GM18873 (cell line): Measurements from ENCODE around the gene HAUS3.

ENCODE experiments used
- ATAC-seq: cut with Tn5 transposase; IDR thresholded peaks from one replicate; pipeline ENCODE4 v1.9.1; 2021; ENCODE audit warnings: mild to moderate bottlenecking, moderate library complexity, moderate number of reproducible peaks; ENCODE audit not compliant: unreplicated experiment, low FRiP score

HAUS3 gene

DNA sequence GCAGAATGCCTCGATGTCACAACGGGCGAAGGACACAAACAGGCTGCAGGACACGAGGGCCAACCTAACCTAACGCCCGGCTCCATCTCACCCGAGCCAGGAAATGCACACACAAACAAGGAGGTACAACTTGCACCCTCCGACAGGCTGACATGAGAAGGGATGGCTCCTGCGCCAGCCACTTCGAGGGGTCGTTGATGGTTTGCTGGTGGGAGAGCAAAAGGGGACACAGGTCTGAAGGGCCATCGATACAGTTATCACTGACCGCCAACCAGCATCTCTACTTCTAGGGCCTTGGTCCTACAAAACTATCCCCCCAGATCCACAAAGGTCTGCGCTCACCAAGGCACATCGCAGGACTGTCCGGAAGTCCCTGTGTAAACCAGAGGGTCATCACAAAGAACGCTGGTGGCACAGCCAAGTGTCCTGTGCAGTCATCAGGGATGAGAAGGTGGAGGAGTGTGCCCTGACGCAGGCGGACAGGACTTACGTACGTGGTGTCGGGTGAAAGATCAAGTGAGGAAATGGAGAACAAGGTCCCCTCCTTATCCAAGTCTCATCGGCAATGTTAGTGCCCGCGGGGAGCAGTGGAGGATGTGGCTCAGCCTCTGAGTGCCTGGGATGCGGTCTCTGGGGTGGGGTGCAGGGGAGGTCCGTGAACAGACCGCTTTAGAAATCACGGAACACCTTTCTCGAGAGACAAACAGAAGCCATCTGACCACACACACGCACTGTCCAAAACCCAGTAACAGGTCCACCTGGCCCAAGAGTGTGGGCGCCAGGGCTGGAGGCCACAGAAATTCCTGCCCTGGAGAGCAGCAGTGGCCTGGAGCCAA, 13.0 kb upstream of the HAUS3 start:
- no peak for ATAC-seq

GRCh38 chr4:2253160-2254084, 11.5 kb upstream of the HAUS3 start:
- no peak for ATAC-seq

- ATAC-seq: no peak
Measured at GRCh38 chr4:2252530-2253091, 10.7 kb upstream of the HAUS3 start.

DNA sequence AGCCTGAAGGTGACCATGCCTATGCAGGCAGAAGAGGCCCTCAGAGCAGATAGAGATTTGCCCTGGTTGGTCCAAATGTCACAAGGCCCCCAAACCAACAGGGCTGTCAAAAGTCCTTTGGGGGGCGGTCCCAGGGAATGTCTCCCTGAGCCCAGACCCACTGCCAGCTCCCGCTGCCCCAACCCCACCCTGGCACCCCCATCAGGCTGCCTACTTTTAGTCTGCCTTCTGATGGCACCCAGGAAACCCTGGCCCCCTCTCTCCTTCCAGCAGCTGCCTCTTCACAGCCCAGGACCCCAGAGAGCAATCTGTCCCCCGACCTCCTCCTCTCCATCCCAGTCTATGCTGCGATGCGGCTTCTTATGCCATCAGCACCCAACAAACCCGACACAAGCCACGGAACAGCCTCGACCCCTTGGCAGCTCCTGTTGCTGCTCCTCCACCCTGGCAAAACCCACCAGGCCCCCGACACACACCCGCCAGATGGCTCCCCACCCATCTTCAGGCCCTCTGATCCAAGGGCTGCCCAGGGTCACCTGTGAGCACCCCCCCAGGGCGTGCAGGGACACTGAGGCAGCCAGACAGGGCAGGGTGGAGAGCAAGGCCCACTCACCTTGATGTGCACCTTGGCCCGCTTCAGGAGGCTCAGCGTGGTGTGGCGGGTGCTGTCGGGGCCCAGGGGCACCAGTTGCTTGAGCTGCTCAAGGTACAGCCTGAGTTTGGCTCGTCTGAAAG, 10.0 kb upstream of the HAUS3 start:
- no peak for ATAC-seq

GRCh38 chr4:2251073-2251794, 9.3 kb upstream of the HAUS3 start:
- no peak for ATAC-seq

GRCh38 chr4:2250357-2251072, 8.6 kb upstream of the HAUS3 start:
- no peak for ATAC-seq

DNA sequence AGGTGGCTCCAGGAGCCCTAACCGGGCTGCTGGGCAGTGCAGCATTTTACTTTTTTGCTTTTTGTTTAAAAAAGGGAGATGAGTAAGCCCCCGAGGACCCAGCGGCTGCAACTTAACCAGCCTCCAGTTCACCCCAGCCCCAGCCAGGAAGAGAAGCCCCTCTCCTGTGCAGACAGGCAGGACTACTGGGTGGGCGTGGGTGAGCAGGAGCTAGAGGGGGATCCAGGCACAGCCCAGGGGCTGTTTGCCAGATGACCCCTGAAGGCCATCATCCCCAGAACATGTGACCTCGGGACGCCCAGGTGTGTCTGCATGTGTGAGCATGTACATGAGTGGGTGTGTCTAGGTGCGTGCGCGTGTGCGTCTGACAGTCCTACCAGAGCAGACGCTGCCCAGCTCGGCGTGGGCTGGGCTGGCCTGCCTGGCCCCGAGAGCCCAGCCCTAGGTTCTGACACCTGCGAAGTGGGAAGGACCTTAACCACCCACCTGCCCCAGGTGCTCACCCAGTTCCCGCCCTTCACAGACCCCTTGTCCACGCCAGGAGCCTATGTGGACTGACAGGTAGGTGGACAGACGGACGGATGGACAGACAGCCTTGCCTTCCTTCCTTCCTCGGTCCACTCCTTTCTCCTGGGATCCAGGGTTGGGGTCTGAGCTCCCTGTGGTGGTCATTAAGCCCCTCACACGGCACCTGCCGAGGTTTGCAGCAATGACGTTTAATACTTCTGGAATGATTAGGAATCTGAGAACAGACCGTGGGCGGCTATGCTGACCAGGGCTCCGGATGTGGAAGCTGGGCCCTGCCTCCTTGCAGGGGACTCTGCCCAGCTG, 7.8 kb upstream of the HAUS3 start:
- no peak for ATAC-seq

DNA sequence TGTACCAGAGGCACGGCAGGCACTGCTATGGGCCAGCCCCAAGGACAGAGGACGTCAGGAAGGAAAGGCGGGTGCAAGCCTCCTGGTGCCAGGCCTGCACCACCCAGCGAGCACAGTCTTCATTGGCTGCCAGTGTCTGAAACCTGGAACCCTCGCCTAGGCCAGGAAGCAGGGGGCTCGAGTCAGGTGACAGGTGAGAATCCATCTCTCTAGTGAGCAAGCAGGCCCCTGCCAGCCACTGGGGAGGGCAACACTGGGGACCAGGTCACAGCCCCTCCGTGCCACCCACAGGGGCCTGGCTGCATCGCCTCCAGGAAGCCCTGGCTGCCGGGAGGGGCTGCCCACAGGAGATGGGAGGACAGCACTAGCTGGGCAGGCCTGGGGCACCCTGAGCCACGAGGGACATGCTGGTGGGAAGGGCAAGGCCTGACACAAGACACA, 6.9 kb upstream of the HAUS3 start:
- no peak for ATAC-seq

DNA sequence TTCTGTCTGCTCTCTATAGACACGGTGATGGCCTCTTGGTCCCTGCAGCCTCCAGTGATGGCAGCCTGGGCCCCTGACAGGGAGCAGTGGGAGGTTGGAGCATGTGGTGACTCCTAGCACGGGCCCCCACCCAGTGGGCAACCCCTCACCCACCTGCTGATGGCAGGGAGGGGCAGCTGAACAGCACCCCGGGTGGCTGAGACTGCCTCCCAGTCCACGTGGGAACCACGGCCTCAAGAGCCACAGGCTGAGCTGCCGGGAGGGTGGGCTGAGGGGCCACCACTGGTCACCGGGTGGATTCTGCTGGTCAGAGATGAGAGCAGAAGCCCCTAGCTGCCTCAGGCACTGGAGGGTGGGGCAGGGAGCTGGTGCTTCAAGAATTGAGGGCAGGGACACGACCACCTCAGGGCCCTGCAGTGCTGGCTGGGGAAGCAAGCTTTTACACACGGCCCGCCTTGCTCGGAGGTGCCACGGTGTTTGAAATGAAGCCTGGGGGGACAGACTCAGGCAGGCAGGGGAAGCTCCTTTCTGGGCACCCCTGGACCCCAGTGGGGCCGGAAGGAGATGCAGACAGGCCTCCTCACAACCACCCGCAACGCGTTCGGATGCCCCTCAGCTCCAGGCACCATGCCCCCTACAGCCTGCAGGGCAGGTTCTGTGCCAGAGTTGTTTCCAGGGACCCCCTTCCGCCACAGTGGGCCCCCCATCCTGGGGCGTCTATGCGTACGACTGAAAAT, 6.3 kb upstream of the HAUS3 start:
- no peak for ATAC-seq

DNA sequence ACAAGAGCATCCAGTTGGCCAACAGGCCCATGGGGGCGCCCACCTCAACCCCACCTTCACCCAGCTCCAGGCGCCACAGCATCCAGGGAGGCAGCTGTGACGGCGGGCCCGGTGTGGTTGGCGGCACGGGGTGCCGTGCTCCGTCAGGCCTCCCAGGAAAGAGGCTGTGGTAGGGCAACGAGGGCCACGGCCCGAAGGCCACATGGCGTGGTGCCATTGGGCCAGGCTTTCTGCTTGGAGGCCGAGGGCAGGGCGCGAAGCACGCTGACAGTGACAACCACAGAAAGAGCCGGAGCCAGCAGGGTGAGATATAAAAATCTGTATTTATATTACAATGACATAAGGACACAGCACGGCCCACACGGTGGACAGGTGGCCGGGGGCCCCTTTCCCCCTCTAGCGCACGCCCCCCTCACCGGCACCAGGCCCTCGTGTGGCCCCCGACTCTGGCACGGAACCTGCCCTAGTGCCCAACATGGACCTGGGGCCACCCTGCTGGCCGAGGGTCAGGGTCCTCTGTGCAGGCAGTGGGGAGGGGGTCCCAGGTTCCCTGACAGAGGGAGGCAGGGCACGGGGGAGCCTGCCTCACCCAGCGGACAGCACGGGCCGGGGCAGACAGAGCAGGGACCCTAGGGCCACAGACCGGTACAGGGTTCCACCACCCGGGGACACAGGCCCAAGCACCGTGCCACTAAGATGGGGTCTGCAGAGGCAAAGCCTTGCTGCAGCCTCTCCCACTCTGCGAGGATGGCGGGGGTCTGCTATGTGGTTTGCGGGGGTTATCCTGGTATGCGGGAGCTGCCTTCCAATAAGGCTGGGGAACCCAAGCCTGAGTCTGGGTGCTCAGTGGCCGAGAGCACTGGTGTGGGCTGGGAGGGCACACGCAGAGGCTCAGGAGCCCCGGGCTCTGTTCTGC, 5.5 kb upstream of the HAUS3 start:
- ATAC-seq: no peak

DNA sequence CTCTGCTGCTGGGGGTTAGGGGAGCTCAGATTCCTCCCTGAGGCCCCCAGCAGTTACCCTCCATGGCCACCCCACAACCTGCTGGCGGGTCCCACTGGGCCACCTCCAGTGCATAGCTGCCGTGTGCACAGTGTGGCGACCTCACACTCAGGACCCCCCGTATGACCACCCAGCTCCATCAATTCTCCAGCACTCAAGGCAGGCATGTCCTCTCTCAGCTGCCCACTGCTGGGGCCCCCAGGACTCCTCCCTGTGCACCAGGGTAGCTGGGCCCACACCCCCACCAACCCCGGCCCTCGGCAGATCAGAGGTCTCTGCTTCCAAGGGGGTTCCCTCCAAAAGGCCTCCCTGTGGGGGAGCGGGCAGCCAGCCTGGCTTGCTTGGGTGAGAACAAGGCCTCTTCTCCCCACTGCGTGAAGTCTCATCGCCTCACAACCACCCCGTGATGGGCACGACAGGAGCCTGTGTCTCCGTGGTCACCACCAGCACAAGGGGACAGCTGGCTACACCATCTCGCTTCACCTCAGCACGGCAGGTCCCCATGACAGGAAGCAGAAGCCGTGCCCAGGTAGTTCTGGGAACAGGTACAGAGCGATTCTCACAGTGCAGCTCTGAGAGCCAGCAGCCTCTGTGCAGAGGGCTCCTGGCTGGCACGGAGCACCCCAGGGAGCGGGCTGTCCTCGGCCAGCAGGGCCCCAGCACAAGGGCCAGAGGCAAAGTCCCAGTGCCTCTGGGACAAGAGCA, 4.6 kb upstream of the HAUS3 start:
- no peak for ATAC-seq

DNA sequence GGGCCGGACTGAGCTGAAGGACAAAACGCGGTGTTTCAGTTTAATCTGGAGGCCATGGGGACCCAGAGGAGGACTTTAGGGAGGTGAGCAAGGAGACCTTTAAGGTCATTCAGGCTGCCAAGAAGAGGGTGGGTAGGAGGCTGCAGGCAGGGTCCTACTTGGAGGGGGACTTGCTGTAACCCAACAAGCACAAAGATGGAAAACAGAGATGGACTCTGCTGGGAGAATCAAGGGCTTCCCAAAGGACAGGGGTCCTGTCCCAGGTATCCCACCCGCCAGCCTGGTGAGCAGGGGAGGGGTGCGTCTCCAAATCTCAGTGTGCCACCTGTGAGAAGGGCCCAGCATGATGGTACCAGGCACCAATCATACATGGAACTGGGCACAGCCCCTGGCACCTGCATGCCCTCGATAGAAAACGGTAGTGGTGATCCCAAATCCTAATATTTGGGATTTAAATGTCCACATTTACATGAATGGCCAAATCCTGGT, 3.9 kb upstream of the HAUS3 start:
- ATAC-seq: no peak

DNA sequence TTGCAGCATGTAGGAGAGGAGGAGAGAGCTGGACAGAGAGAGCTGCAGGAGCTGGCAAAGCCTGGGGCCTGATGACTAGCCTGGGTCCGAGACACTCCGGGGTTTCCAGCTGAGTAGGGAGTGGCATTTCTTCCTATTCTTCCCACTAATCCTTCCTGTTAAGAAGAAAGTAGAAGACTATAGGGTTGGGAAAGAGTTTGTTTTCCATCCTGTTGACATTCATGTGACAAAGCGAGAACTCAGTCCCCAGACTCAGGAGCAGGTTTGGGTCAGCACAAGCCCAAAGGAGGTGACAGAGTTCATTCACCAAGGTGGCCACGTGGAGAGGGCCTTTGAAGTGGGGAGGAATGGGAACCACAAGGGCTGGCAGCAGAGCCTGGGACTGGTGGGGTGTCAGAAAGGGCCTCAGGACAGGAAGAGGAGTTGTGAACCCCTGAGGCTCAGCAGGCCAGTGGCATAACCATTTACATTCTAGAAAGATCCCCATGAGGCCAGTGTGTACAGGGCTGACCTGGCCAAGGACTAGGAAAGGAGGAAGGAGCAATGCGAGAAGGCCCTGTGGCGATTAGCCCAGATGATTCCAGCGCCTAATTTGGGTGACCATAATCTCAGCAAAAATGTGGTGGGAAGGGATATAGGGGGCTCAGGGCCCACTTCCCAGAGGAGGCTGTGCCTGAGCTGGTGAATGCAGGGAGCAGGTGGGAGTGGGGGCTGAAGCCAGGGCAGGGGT, 3.3 kb upstream of the HAUS3 start:
- no peak for ATAC-seq

DNA sequence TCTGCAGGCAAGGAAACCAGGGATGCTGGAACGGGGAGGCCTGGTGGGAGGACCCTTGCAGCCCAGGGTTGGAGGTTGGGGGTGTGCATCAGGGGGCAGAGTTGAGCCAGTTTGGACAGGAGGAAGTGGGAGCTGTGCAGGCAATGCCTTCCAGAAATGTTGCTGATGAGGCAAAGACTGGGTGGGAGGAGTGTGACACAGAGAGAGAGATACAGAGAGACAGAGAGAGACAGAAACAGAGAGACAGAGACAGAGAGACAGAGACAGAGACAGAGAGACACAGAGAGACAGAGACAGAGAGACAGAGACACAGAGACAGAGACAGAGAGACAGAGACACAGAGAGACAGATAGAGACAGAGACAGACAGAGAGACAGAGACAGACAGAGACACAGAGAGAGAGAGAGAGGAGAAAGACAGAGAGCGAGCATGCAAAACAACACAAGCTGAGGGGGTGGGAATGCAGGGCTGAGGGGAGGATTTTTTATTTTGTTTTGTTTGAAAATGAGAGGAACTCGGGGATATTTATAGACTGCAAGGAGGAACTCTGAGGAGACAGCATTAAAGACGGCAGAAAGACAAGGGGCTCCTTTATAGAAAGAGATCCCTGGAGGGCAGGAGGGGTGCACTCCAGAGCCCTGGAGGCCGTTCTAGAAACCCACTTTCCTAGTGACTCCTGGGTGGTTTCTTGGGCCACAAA, 1.9 kb upstream of the HAUS3 start:
- ATAC-seq: no peak

GRCh38 chr4:2241003-2241402, 918 bp downstream of the HAUS3 start:
- no peak for ATAC-seq
